ENCODE results near the gene MRPS31. TPM values are rescaled to one million over a fixed set of nuclear protein-coding genes. Genes with fewer than 3 reads are reported as not detected.

The MRPS31 gene
- polyA plus RNA-seq, 1 of the 3 experiments (the other 2 are of a cell fraction): 13.3 TPM

- peaks cover 0 to 7% of the 10 kb centered on the region in 2 experiments; a peak in 1 of 4 replicates for H3K4me1 ChIP-seq (ENCODE audit: control insufficient read depth in 1 of 2, insufficient read depth in 2 of 2, low read depth in 1 of 2, low read length in 1 of 2)
- H3K9me2 ChIP-seq: no peaks in the 10 kb centered on the region
- H3K79me2 ChIP-seq (ENCODE audit: insufficient read depth): no peaks in the 10 kb centered on the region
- H2AFZ ChIP-seq (ENCODE audit: low read depth): no peak overlapping the region
- TF ChIP-seq MEF2A (IDR thresholded peaks at IDR 0.05; ENCODE audit: borderline replicate concordance, low read depth) (no peak), FOXJ3 (CRISPR knock-in tag; IDR thresholded peaks at IDR 0.05) (no peak), TAF1 (IDR thresholded peaks at IDR 0.05; ENCODE audit: borderline replicate concordance, low read depth, low read length) (no peak), MAX (IDR thresholded peaks at IDR 0.05; ENCODE audit: low read depth) (no peak), FOSL2 (IDR thresholded peaks at IDR 0.05; ENCODE audit: borderline replicate concordance, low read depth) (peak; percentile 16; the same call in 1 of the 2 replicates), PBX3 (IDR thresholded peaks at IDR 0.05) (peak; percentile 74), TEAD4 (IDR thresholded peaks at IDR 0.05; ENCODE audit: borderline replicate concordance, insufficient read depth) (0 out of 2 replicates have a peak, but pooled peaks have one; percentile 27), GABPA (IDR thresholded peaks at IDR 0.05; ENCODE audit: low read depth) (no peak), ZBTB33 (IDR thresholded peaks at IDR 0.05; ENCODE audit: borderline replicate concordance, low read depth) (no peak), TCF12 (IDR thresholded peaks at IDR 0.05) (peak; percentile 70), EP300 (IDR thresholded peaks at IDR 0.05; ENCODE audit: borderline replicate concordance in 1 of 2, low read depth in 1 of 2, low read length in 1 of 2) (0 out of 4 replicates have a peak, but pooled peaks of 1 of the 2 experiments have one; percentile 39), JUND (IDR thresholded peaks at IDR 0.05) (peak; percentile 68), MXI1 (IDR thresholded peaks at IDR 0.05; ENCODE audit: low read depth, low read length) (no peak), NFIC (IDR thresholded peaks at IDR 0.05; ENCODE audit: borderline replicate concordance) (peak; percentile 38; the same call in 1 of the 2 replicates)
- H4K20me1 ChIP-seq (ENCODE audit: insufficient read depth): no peaks in the 10 kb centered on the region
- H3F3A ChIP-seq (replicated peaks; ENCODE audit: insufficient read depth): peaks cover 7% of the 10 kb centered on the region
- H3K4me3 ChIP-seq (ENCODE audit: low read depth in 2 of 2, low read length in 1 of 2): no peak overlapping the region
- no peaks in the 10 kb centered on the region for H3K27me3 ChIP-seq (ENCODE audit: insufficient read depth)
- POLR2A ChIA-PET: no interaction called here
- H3K27ac ChIP-seq (ENCODE audit: low read depth in 2 of 2, low read length in 1 of 2): no peak overlapping the region
- CTCF ChIA-PET: no interaction called here
- WGBS (ENCODE audit: low lambda C conversion rate): 12% methylated on average over 2 of the region's 2 CpGs
- H3K36me3 ChIP-seq (replicated peaks in 1 of 2; ENCODE audit: control insufficient read depth in 1 of 2, insufficient read depth in 2 of 2, low read length in 1 of 2): no peaks in the 10 kb centered on the region
- H3K9me3 ChIP-seq: no peaks in the 10 kb centered on the region
- no peak for DNase-seq
- H3K9ac ChIP-seq: no peak overlapping the region
- H3K4me2 ChIP-seq: peak overlapping the region; percentile 44; the same call in 1 of the 2 replicates
Observed at GRCh38 chr13:40692946-40693345, 78.0 kb downstream of the MRPS31 start.

GRCh38 chr13:40688781-40689180 lies 82.2 kb downstream of the MRPS31 start:
- no peaks in the 10 kb centered on the region for H3K9me3 ChIP-seq
- H3K4me1 ChIP-seq (ENCODE audit: control insufficient read depth in 1 of 2, insufficient read depth in 2 of 2, low read depth in 1 of 2, low read length in 1 of 2): peaks cover 0 to 7% of the 10 kb centered on the region in 2 experiments; a peak in 1 of 4 replicates
- ChIA-PET CTCF (interaction anchor here (0.8 to 1.0 kb wide), 2 partner anchors 687 to 1003 kb away, joined by 3 read pairs; no protein-coding TSS in a partner anchor), POLR2A (no interaction called here)
- H3K36me3 ChIP-seq (replicated peaks in 1 of 2; ENCODE audit: control insufficient read depth in 1 of 2, insufficient read depth in 2 of 2, low read length in 1 of 2): no peaks in the 10 kb centered on the region
- no peak for TF ChIP-seq MXI1 (IDR thresholded peaks at IDR 0.05; ENCODE audit: low read depth, low read length)
- TF ChIP-seq POLR2AphosphoS5 (IDR thresholded peaks at IDR 0.05; ENCODE audit: low read depth, low read length): no peak
- TF ChIP-seq FOSL2 (IDR thresholded peaks at IDR 0.05; ENCODE audit: borderline replicate concordance, low read depth): no peak
- TF ChIP-seq FOXJ3 (CRISPR knock-in tag; IDR thresholded peaks at IDR 0.05): no peak
- TF ChIP-seq USF2 (IDR thresholded peaks at IDR 0.05; ENCODE audit: borderline replicate concordance, low read depth, low read length): no peak
- TF ChIP-seq NFIC (IDR thresholded peaks at IDR 0.05; ENCODE audit: borderline replicate concordance): no peak
- no peak for TF ChIP-seq CHD2 (IDR thresholded peaks at IDR 0.05; ENCODE audit: low read length, partially characterized antibody)
- TF ChIP-seq USF1 (IDR thresholded peaks at IDR 0.05; ENCODE audit: borderline replicate concordance, low read depth): no peak
- TF ChIP-seq MEF2A (IDR thresholded peaks at IDR 0.05; ENCODE audit: borderline replicate concordance, low read depth): no peak
- no peak for TF ChIP-seq TAF1 (IDR thresholded peaks at IDR 0.05; ENCODE audit: borderline replicate concordance, low read depth, low read length)
- DNase-seq: no peak
- H3K27me3 ChIP-seq (ENCODE audit: insufficient read depth): no peaks in the 10 kb centered on the region
- no peaks in the 10 kb centered on the region for H3K79me2 ChIP-seq (ENCODE audit: insufficient read depth)
- no peak overlapping the region for H3K27ac ChIP-seq (ENCODE audit: low read depth in 2 of 2, low read length in 1 of 2)
- H2AFZ ChIP-seq (ENCODE audit: low read depth): no peak overlapping the region
- H3F3A ChIP-seq (replicated peaks; ENCODE audit: insufficient read depth): peaks cover 7% of the 10 kb centered on the region
- H3K4me2 ChIP-seq: no peak overlapping the region
- WGBS (ENCODE audit: low lambda C conversion rate): 65% methylated on average over 3 of the region's 3 CpGs
- H3K9me2 ChIP-seq: no peaks in the 10 kb centered on the region
- no peak overlapping the region for H3K4me3 ChIP-seq (ENCODE audit: low read depth in 2 of 2, low read length in 1 of 2)
- H4K20me1 ChIP-seq (ENCODE audit: insufficient read depth): no peaks in the 10 kb centered on the region
- no peak overlapping the region for H3K9ac ChIP-seq
